ENCODE results near the gene CSAD. TPM values are rescaled to one million over a fixed set of nuclear protein-coding genes. Genes with fewer than 3 reads are reported as not detected.
A peak's percentile ranks its signal among the peaks of the same experiment; 100 is the strongest.

The CSAD gene
- total RNA-seq, 4 donors from 2014 or later = 29.1 to 142 (median 39.2) TPM

DNA sequence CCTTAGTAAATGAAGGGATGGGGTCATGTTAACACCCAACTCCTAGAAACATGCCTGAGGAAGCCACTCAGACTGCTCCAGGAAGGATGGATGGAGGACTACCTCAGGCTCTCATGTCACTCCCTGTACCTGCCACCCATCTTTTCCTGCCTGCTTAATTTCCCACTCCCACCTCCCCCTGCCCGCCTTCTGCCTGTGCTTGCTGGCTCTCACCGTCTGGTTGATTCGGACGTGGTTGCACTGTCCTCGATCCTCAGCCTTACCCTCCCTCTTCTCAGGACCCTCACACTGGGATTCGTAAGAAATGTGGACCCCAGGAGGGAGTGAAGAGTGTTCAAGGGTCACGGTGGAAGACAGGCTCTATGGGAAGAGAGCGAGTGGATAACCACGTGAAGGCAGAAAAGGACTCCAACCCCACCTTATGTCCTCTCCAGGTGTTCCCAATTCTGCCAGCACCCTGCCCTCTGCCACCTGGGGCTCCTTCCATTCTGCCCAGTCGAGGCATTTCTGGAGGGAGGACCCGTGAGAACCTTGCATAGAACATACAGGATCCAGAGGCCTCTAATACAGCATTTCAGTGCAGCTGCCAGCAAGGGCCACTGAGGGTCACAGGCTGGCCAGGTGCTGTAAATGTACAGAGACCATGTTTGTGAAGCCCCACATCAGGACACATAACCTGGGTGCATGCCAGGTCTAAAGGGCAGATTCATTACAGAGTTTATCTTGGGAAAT, 13.4 kb upstream of the CSAD start:
- 69 to 83% methylated on average over 4 to 11 of the region's 11 CpGs for WGBS, 2 donors (ENCODE audit: low coverage in 1 of 2)
- Histone ChIP-seq H3K4me1 (peaks cover 0 to 15% (median 7%) of the 10 kb centered on the region in 4 donors), H3K9me3 (no peaks in the 10 kb centered on the region), H3K4me3 (no peak overlapping the region), H3K36me3 (no peaks in the 10 kb centered on the region), H3K27ac (no peak overlapping the region), H3K27me3 (no peaks in the 10 kb centered on the region)
- in situ Hi-C loops (cut with MboI; ENCODE audit: low pct_ligation_motif_present in 1 of 4, low pct_unique_long_range_greater_than_20kb in 1 of 4, low sequenced_read_pairs in 3 of 4) (loop anchor here in 1 of 4 donors (25.0 kb wide), 1 partner anchor 132 kb away; the partner anchor contains the start of gene TNS2), intact Hi-C loops (cut with DNase I; ENCODE audit: low total_unique reads) (loop anchor here (10.0 kb wide), 1 partner anchor 129 kb away; no protein-coding TSS in a partner anchor)
- no peak for DNase-seq
- no peak for TF ChIP-seq POLR2A (IDR thresholded peaks at IDR 0.05)
- no peak for TF ChIP-seq POLR2AphosphoS5 (IDR thresholded peaks at IDR 0.05)
- no peak for TF ChIP-seq CTCF (IDR thresholded peaks at IDR 0.05)
- no peak for TF ChIP-seq EP300 (IDR thresholded peaks at IDR 0.05; ENCODE audit: low read depth)

GRCh38 chr12:53193040-53193439, 12.3 kb upstream of the CSAD start:
- no peak for DNase-seq
- Histone ChIP-seq H3K4me1 (peaks cover 0 to 12% (median 5%) of the 10 kb centered on the region in 4 donors), H3K27ac (no peak overlapping the region), H3K36me3 (peaks cover 0 to 3% (median under 1%) of the 10 kb centered on the region in 4 donors), H3K27me3 (no peaks in the 10 kb centered on the region), H3K4me3 (no peak overlapping the region), H3K9me3 (no peaks in the 10 kb centered on the region)
- intact Hi-C loops (cut with DNase I; ENCODE audit: low total_unique reads) = loop anchor here (10.0 kb wide), 1 partner anchor 128 kb away; no protein-coding TSS in a partner anchor
- 88 to 95% methylated on average over 8 to 9 of the region's 9 CpGs for WGBS, 2 donors (ENCODE audit: low coverage in 1 of 2)
- in situ Hi-C loops (cut with MboI; ENCODE audit: low pct_ligation_motif_present in 1 of 4, low pct_unique_long_range_greater_than_20kb in 1 of 4, low sequenced_read_pairs in 3 of 4) = loop anchor here in 1 of 4 donors (25.0 kb wide), 1 partner anchor 131 kb away; the partner anchor contains the start of gene TNS2
- TF ChIP-seq POLR2AphosphoS5 (IDR thresholded peaks at IDR 0.05) = no peak
- TF ChIP-seq POLR2A (IDR thresholded peaks at IDR 0.05) = no peak
- TF ChIP-seq EP300 (IDR thresholded peaks at IDR 0.05; ENCODE audit: low read depth) = no peak
- TF ChIP-seq CTCF (IDR thresholded peaks at IDR 0.05) = no peak

GRCh38 chr12:53192531-53193021, 11.9 kb upstream of the CSAD start:
- DNase-seq = no peak
- intact Hi-C loops (cut with DNase I; ENCODE audit: low total_unique reads) (loop anchor here (10.0 kb wide), 1 partner anchor 128 kb away; no protein-coding TSS in a partner anchor), in situ Hi-C loops (cut with MboI; ENCODE audit: low pct_ligation_motif_present in 1 of 4, low pct_unique_long_range_greater_than_20kb in 1 of 4, low sequenced_read_pairs in 3 of 4) (loop anchor here in 1 of 4 donors (25.0 kb wide), 1 partner anchor 130 kb away; the partner anchor contains the start of gene TNS2)
- Histone ChIP-seq H3K4me1 (peaks cover 0 to 8% (median under 1%) of the 10 kb centered on the region in 4 donors), H3K9me3 (no peaks in the 10 kb centered on the region), H3K36me3 (peaks cover 0 to 8% (median 4%) of the 10 kb centered on the region in 4 donors), H3K27ac (no peak overlapping the region), H3K27me3 (no peaks in the 10 kb centered on the region), H3K4me3 (no peak overlapping the region)
- TF ChIP-seq CTCF (IDR thresholded peaks at IDR 0.05) (no peak), POLR2AphosphoS5 (IDR thresholded peaks at IDR 0.05) (peak in 1 of 3 donors; percentile 3), EP300 (IDR thresholded peaks at IDR 0.05; ENCODE audit: low read depth) (no peak), POLR2A (IDR thresholded peaks at IDR 0.05) (no peak)
- 82% methylated on average over 3 of the region's 14 CpGs; no CpG with 5 or more reads in 1 of the 2 donors for WGBS, 2 donors (ENCODE audit: low coverage in 1 of 2)

DNA sequence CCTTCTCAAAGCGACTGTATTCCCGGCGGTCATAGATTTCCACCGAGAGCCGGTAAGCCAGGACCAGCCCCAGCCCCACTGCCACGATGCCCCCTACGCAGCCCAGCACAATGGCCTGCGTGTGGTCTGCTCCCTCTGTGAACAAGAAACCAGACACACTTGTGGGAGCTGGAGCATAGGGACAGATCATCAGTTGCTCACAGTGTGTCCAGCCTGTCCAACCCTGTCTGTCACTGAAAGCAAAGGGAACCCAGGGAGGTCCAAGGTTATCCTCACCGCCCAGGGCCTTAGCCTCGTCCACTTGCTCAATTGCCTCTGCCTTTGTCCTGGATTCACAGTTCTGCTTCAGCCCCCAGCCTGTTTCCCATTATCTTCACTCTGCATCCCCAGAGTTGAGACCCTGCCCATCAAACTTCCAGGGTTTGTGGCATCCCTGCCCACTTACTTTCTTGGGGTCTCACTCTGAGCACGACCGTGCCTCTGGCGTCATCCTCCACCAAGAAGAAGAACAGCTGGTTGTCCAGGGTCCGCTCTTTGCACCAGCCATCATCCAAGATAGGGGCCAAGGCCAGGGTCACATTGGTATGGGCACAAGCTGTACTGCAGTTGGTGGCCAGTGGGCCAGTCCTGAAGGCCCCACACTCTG, 11.3 kb upstream of the CSAD start:
- TF ChIP-seq CTCF (IDR thresholded peaks at IDR 0.05) (no peak), EP300 (IDR thresholded peaks at IDR 0.05; ENCODE audit: low read depth) (no peak), POLR2AphosphoS5 (IDR thresholded peaks at IDR 0.05) (no peak), POLR2A (IDR thresholded peaks at IDR 0.05) (no peak)
- Histone ChIP-seq H3K4me1 (peaks cover 0 to 6% (median 0%) of the 10 kb centered on the region in 4 donors), H3K27ac (no peak overlapping the region), H3K4me3 (no peak overlapping the region), H3K36me3 (peaks cover 0 to 13% (median 7%) of the 10 kb centered on the region in 4 donors), H3K27me3 (no peaks in the 10 kb centered on the region), H3K9me3 (no peaks in the 10 kb centered on the region)
- in situ Hi-C loops (cut with MboI; ENCODE audit: low pct_ligation_motif_present in 1 of 4, low pct_unique_long_range_greater_than_20kb in 1 of 4, low sequenced_read_pairs in 3 of 4) = loop anchor here in 1 of 4 donors (25.0 kb wide), 1 partner anchor 130 kb away; the partner anchor contains the start of gene TNS2
- intact Hi-C loops (cut with DNase I; ENCODE audit: low total_unique reads) = loop anchor here (10.0 kb wide), 1 partner anchor 127 kb away; no protein-coding TSS in a partner anchor
- 91 to 98% methylated on average over 6 to 14 of the region's 14 CpGs for WGBS, 2 donors (ENCODE audit: low coverage in 1 of 2)
- DNase-seq = no peak
